PC-9 (cell line): Measurements from ENCODE around the gene CCNI2. TPM values are rescaled to one million over a fixed set of nuclear protein-coding genes. Genes with fewer than 3 reads are reported as not detected.

ENCODE experiments used
- BruUV-seq: library from RNA; stranded (reverse); fragments of 400-500 nt; replicated peaks from 2 replicates; lab custom pipeline; 2021; lab: Mats Ljungman, UMichigan
- CTCF ChIA-PET: fragments of 300-600 bp; sonication (Branson Sonifier 250); formaldehyde crosslinking; loops from one replicate; lab custom pipeline; 2022; ENCODE audit warnings: antibody characterized with exemption; lab: Charles Lee
- POLR2A ChIA-PET: fragments of 300-600 bp; sonication (Branson Sonifier 250); formaldehyde crosslinking; loops from one replicate; lab custom pipeline; 2022; ENCODE audit warnings: antibody characterized with exemption; ENCODE audit not compliant: unreplicated experiment; lab: Charles Lee
- DNase-seq, 2 experiments: peaks; one replicate each; pipeline versions ENCODE4 v3.0.0 to v3.0.0-alpha.2; 2015 to 2022; ENCODE audit warnings: mixed read lengths in 1 of 2
- H2AFZ ChIP-seq: fragments of 200-600 bp; sonication (generic); 2 replicates; pipeline ENCODE4 v1.8.1; 2017; ENCODE audit warnings: antibody characterized with exemption
- H3F3A ChIP-seq: fragments of 200-600 bp; sonication (generic); 2 replicates; pipeline ENCODE4 v1.8.1; 2017; ENCODE audit warnings: antibody characterized with exemption, mild to moderate bottlenecking, low read depth; ENCODE audit not compliant: insufficient read depth
- H3K27ac ChIP-seq: fragments of 200-600 bp; sonication (generic); 2 replicates; pipeline ENCODE4 v1.6.1; 2016; ENCODE audit warnings: mixed run types
- H3K27me3 ChIP-seq: fragments of 200-600 bp; sonication (generic); 2 replicates; pipeline ENCODE4 v1.6.1; 2016; ENCODE audit warnings: low read depth, mixed run types; ENCODE audit not compliant: insufficient read depth
- H3K36me3 ChIP-seq: fragments of 200-600 bp; sonication (generic); 2 replicates; pipeline ENCODE4 v1.6.1; 2016; ENCODE audit warnings: low read depth, mixed run types
- H3K4me1 ChIP-seq: fragments of 200-600 bp; sonication (generic); replicated peaks from 2 replicates; pipeline ENCODE4 v1.6.1; 2016; ENCODE audit warnings: mixed run types; ENCODE audit not compliant: insufficient read depth
- H3K4me2 ChIP-seq: fragments of 200-600 bp; sonication (generic); 2 replicates; pipeline ENCODE4 v1.6.1; 2017; ENCODE audit warnings: mixed run types
- H3K4me3 ChIP-seq: fragments of 200-600 bp; sonication (generic); 2 replicates; pipeline ENCODE4 v1.6.1; 2016; ENCODE audit warnings: mixed run types
- H3K79me2 ChIP-seq: fragments of 200-600 bp; sonication (generic); 2 replicates; pipeline ENCODE4 v1.6.1; 2017; ENCODE audit warnings: low read depth, mixed run types
- H3K9me2 ChIP-seq: fragments of 200-600 bp; sonication (generic); 2 replicates; pipeline ENCODE4 v1.8.1; 2017; ENCODE audit warnings: mild to moderate bottlenecking; ENCODE audit not compliant: insufficient read depth
- H3K9me3 ChIP-seq: fragments of 200-600 bp; sonication (generic); 2 replicates; pipeline ENCODE4 v1.8.1; 2016; ENCODE audit warnings: low read depth; ENCODE audit not compliant: insufficient read depth
- H4K20me1 ChIP-seq: fragments of 200-600 bp; sonication (generic); 2 replicates; pipeline ENCODE4 v1.8.1; 2017; ENCODE audit not compliant: insufficient read depth
- CTCF ChIP-seq: fragments of 200-600 bp; sonication (generic); conservative IDR thresholded peaks from 2 replicates; pipeline ENCODE4 v1.6.1; 2017; ENCODE audit warnings: mixed run types, antibody characterized with exemption, mild to moderate bottlenecking, moderate library complexity
- EZH2 ChIP-seq: fragments of 200-600 bp; sonication (generic); IDR thresholded peaks from 2 replicates; pipeline ENCODE4 v1.8.0; 2017; ENCODE audit warnings: antibody characterized with exemption, low read depth
- intact Hi-C: fragments of 100-400 bp; cut with micrococcal nuclease; formaldehyde crosslinking; loops from one replicate; pipeline ENCODE4 v1.10.0; 2022; ENCODE audit not compliant: unreplicated experiment
- total RNA-seq: library from RNA; stranded (reverse); gene quantifications from 2 replicates; pipeline ENCODE4 v1.2.3, GENCODE V29; 2021

Gene CCNI2
- total RNA-seq, 1 experiment from 2014 or later: 1.2 TPM

DNA sequence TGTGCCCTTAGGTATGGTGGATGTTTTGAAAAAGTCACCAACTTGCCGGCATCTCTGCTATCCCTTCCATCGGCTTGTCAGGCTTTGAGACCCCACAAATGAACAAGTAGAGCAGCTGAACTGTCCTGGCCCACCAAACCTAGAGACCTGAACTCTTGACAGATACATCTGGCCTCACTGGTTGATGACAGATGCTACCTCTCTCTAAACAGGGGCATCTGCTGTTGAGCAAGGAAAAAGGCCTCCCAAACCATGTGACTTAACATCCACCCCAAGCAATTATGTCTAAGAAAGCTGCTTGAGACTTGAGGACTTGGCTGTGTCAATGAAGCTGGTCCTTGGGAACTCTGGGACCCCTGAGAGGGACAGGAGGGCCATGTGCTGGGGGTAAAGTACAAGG lies 2.3 kb downstream of the CCNI2 start:
- Histone ChIP-seq H3K4me2 (no peak overlapping the region), H3K27me3 (no peaks in the 10 kb centered on the region), H3K9me2 (no peaks in the 10 kb centered on the region), H3K4me3 (no peak overlapping the region), H3K9me3 (no peaks in the 10 kb centered on the region), H3K36me3 (no peaks in the 10 kb centered on the region), H2AFZ (no peak overlapping the region), H3F3A (peaks cover 5% of the 10 kb centered on the region; the same call in 1 of the 2 replicates), H4K20me1 (no peaks in the 10 kb centered on the region), H3K27ac (no peak overlapping the region), H3K79me2 (no peaks in the 10 kb centered on the region), H3K4me1 (no peaks in the 10 kb centered on the region)
- no TSS peak for BruUV-seq
- CTCF ChIA-PET: no interaction called here
- no peak for DNase-seq
- intact Hi-C loops: no loop called here
- POLR2A ChIA-PET: interaction anchor here (0.7 kb wide), 1 partner anchor 28 kb away, joined by 4 read pairs; no protein-coding TSS in a partner anchor
- TF ChIP-seq EZH2 (no peak), CTCF (no peak)

DNA sequence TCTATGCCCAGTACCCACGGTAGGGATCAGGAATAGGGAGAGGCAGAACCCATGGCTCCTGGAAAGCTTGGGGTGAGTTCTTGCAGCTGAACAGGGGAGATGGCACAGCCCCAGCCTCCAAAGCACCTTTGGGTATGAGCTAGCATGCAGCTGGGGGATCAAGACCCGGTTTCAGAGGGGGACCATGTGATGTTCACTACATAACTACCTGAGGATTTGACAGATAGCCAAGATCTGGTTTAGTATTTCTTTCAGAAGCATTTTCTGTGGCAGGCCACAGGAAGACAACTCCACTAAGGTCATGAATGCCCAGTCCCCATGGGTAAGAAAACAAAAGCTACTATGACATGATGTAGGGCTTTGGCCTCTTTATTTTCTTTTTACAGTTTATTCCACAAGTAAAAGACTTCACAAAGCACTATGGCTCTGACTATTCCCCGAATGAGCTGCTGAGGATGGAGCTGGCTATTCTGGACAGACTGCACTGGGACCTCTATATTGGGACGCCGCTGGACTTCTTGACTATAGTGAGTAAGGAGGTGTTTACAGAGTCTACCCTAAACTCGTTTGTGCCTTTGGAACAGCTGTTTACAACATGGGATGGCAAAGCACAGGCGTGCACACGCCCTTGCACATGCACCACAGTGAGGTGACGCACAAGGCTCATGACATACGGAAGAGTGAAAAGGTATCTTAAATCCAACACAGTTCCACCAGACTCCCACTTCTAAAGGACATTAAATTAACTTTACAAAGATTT lies 3.4 kb downstream of the CCNI2 start:
- Histone ChIP-seq H3F3A (peaks cover 5% of the 10 kb centered on the region; the same call in 1 of the 2 replicates), H4K20me1 (no peaks in the 10 kb centered on the region), H3K27me3 (no peaks in the 10 kb centered on the region), H3K27ac (no peak overlapping the region), H3K9me2 (no peaks in the 10 kb centered on the region), H3K36me3 (no peaks in the 10 kb centered on the region), H3K79me2 (no peaks in the 10 kb centered on the region), H3K4me2 (no peak overlapping the region), H3K4me3 (no peak overlapping the region), H3K4me1 (no peaks in the 10 kb centered on the region), H2AFZ (no peak overlapping the region), H3K9me3 (no peaks in the 10 kb centered on the region)
- no peak for TF ChIP-seq EZH2
- TF ChIP-seq CTCF: no peak
- no peak for DNase-seq
- ChIA-PET CTCF (no interaction called here), POLR2A (interaction anchor here (0.8 kb wide), 1 partner anchor 25 kb away, joined by 3 read pairs; no protein-coding TSS in a partner anchor)
- BruUV-seq: no TSS peak
- intact Hi-C loops: loop anchor here (5.0 kb wide), 1 partner anchor 117 kb away; the partner anchor contains the start of genes GDF9 and UQCRQ

DNA sequence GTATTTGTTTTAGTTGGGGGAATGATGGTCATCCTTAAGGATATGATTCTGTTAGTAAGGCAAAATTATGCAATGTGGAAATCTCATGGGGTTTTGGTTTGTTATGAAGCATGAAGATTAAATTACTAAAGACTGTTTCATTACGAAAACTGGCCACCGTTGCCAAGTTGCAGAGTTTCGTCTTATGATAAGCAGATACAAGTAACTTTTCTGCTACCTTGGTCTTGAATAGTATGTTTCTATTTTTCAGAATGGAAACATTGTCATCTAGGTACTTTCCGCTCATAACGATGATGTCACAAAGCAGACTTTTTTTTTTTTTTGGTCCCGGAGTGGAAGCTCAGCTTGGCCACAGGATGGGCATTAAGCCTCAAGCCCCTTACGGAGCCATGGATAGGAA lies 4.2 kb downstream of the CCNI2 start:
- H3F3A ChIP-seq: no peaks in the 10 kb centered on the region
- H3K9me2 ChIP-seq: no peaks in the 10 kb centered on the region
- H3K27me3 ChIP-seq: no peaks in the 10 kb centered on the region
- intact Hi-C loops: loop anchor here (5.0 kb wide), 1 partner anchor 116 kb away; the partner anchor contains the start of genes GDF9 and UQCRQ
- no peak overlapping the region for H3K27ac ChIP-seq
- H3K9me3 ChIP-seq: no peaks in the 10 kb centered on the region
- no peak for DNase-seq
- TF ChIP-seq CTCF: no peak
- no peak for TF ChIP-seq EZH2
- H3K4me3 ChIP-seq: no peak overlapping the region
- H3K4me1 ChIP-seq: no peaks in the 10 kb centered on the region
- no peaks in the 10 kb centered on the region for H3K79me2 ChIP-seq
- ChIA-PET CTCF (no interaction called here), POLR2A (no interaction called here)
- H3K4me2 ChIP-seq: no peak overlapping the region
- H3K36me3 ChIP-seq: no peaks in the 10 kb centered on the region
- no TSS peak for BruUV-seq
- no peaks in the 10 kb centered on the region for H4K20me1 ChIP-seq
- H2AFZ ChIP-seq: no peak overlapping the region
